GM12873 (cell line): ENCODE measurements around the gene RAD18.

Experiments used
- TF ChIP-seq, protein P1 (sequence below): IDR thresholded peaks from 2 replicates; pipeline ENCODE4 v1.5.1; 2012; ENCODE audit warnings: low read depth, mild to moderate bottlenecking, moderate library complexity, low read length, control low read depth; ENCODE audit not compliant: insufficient read depth; ENCODE audit errors: missing control alignments

RAD18 gene

DNA sequence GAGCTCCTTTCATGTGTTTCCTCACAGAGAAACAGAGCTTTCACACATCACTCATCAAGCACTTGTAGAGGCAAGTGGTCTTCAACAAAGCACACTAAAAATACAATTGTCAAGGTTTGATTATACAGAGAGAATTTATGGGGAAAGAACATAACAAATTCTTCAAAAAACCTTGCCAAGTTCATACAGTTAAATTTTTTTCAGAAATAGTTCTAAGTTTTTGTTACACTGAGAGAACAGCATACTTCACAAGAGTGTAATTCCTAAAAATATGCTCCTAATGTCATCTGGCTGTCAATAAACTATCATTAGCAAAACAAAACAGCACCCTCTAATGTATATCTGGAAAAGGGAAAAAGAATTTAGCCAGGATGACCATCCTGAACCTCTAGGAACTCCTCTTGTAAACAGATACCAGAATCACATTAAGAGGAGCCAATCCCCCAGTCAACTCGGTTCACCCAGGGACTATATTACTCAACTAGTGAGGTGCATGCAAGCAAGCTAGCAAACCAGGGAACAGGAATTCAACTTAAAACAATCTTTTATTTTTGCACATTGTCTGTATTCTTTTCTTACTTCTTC is 63.3 kb downstream of the RAD18 start:
- TF ChIP-seq, protein P1, sequence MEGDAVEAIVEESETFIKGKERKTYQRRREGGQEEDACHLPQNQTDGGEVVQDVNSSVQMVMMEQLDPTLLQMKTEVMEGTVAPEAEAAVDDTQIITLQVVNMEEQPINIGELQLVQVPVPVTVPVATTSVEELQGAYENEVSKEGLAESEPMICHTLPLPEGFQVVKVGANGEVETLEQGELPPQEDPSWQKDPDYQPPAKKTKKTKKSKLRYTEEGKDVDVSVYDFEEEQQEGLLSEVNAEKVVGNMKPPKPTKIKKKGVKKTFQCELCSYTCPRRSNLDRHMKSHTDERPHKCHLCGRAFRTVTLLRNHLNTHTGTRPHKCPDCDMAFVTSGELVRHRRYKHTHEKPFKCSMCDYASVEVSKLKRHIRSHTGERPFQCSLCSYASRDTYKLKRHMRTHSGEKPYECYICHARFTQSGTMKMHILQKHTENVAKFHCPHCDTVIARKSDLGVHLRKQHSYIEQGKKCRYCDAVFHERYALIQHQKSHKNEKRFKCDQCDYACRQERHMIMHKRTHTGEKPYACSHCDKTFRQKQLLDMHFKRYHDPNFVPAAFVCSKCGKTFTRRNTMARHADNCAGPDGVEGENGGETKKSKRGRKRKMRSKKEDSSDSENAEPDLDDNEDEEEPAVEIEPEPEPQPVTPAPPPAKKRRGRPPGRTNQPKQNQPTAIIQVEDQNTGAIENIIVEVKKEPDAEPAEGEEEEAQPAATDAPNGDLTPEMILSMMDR = no peak

- TF ChIP-seq, protein P1 = no peak
These were observed 67.4 kb downstream of the RAD18 start for GRCh38 chr3:8895829-8896228.

DNA sequence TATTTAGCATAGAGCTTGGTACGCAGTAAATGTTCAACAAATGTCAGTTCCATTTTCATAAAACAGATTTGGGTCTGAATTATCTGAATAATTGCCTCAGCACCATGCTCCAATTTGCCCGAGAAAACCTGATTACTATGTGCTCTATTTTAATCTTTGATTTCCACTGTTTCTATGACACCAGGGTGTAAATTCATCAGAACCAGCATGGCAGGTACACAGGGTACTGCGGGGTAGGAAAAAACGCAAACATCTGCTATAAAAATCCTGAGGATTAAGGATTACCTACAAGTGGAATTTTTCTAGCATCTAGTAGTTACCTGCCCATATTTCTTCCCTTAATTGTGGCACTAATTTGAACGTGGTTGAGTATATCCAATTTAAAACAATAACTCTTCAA is 70.3 kb downstream of the RAD18 start:
- TF ChIP-seq, protein P1 = no peak

DNA sequence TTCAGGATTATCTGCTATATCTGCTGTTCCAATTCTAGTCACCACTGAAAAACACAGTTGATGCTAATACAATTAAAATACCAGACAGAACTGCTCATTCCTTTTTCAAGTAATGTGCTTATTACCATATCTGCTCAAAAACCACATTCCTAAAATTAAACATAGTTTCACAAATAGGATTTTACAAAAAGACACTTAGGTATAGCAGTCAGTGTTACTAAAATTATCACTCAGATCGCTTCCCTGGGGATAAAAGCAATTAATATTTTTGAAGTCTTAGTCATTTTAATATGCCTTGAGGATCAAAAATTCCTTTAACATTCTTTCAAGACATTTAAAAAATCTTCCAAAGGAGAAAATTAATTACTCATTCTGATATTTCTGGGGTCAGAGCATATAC is 71.5 kb downstream of the RAD18 start:
- TF ChIP-seq, protein P1 = no peak

DNA sequence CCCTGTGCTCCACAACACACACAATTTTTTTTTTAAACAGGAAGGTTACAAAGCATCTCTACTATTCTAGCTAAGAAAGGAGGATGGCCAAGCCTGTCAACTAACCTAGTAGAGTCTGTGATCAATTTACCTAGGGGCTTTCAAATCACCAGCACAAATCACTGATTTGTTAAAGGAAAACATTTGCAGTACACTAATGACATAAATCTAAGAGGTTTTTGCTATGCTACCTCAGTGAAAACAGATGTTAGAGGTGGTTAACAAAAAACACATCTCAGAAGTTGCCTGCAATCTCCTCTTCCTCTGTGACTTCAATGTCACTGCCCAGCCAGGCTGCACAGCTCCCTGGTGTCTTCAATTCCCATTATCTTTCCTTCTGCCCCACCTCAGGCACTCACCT is 72.0 kb downstream of the RAD18 start:
- TF ChIP-seq, protein P1 = no peak

GRCh38 chr3:8888301-8888915 is 74.9 kb downstream of the RAD18 start:
- TF ChIP-seq, protein P1 = no peak

GRCh38 chr3:8887435-8888300 is 75.6 kb downstream of the RAD18 start:
- TF ChIP-seq, protein P1 = no peak
